ENCODE data around the gene ARHGEF3.
"Not testable (repeated sequence)": the region's sequence is repeated elsewhere in the genome, so short reads cannot be mapped to it uniquely, and the experiment has no call there.

GRCh38 chr3:56758042-56758441 lies 43.7 kb downstream of the ARHGEF3 start:
- not testable (repeated sequence) for TF ChIP-seq CTCF, POLR2A (IDR thresholded peaks at IDR 0.05)

Data from lower leg skin (tissue), 3 donors.